Neural cell (in vitro differentiated cells): ENCODE results near the gene MMUT. TPM values are rescaled to one million over a fixed set of nuclear protein-coding genes. Genes with fewer than 3 reads are reported as not detected.
A peak's percentile ranks its signal among the peaks of the same experiment; 100 is the strongest.

Experiments used
- H2AFZ ChIP-seq: fragments of 200-600, 300-800 bp; sonication (generic), shearing (Covaris generic); 2 replicates; pipeline ENCODE4 v1.6.0; 2014; ENCODE audit warnings: low read depth, mild to moderate bottlenecking, antibody characterized with exemption, low read length, moderate library complexity
- H3F3A ChIP-seq: fragments of 200-600 bp; shearing (Covaris generic); 2 replicates; pipeline ENCODE4 v1.6.1; 2016; ENCODE audit warnings: mild to moderate bottlenecking, moderate library complexity, mixed read lengths, antibody characterized with exemption, low read length; ENCODE audit not compliant: insufficient read depth, poor library complexity, severe bottlenecking
- H3K27ac ChIP-seq: fragments of 200-600, 300-800 bp; sonication (generic), shearing (Covaris generic); 2 replicates; pipeline ENCODE4 v1.5.1; 2014; ENCODE audit warnings: mild to moderate bottlenecking, low read length, moderate library complexity
- H3K27me3 ChIP-seq: fragments of 300-800, 200-600 bp; sonication (generic), shearing (Covaris generic); 2 replicates; pipeline ENCODE4 v1.6.0; 2014; ENCODE audit warnings: mild to moderate bottlenecking, low read depth, low read length, moderate library complexity; ENCODE audit not compliant: insufficient read depth
- H3K36me3 ChIP-seq: fragments of 300-800, 200-600 bp; sonication (generic), shearing (Covaris generic); 2 replicates; pipeline ENCODE4 v1.5.1; 2014; ENCODE audit warnings: mild to moderate bottlenecking, antibody characterized with exemption, low read length, moderate library complexity; ENCODE audit not compliant: insufficient read depth
- H3K4me2 ChIP-seq: fragments of 300-800, 200-600 bp; sonication (generic), shearing (Covaris generic); 2 replicates; pipeline ENCODE4 v1.6.0; 2014; ENCODE audit warnings: mild to moderate bottlenecking, low read length
- H3K4me3 ChIP-seq: fragments of 300-800, 200-600 bp; sonication (generic), shearing (Covaris generic); 2 replicates; pipeline ENCODE4 v1.5.1; 2014; ENCODE audit warnings: mild to moderate bottlenecking, low read length, moderate library complexity
- H3K79me2 ChIP-seq: fragments of 200-600 bp; shearing (Covaris generic); replicated peaks from 2 replicates; pipeline ENCODE4 v1.6.0; 2014; ENCODE audit warnings: mild to moderate bottlenecking, low read length, moderate library complexity; ENCODE audit not compliant: insufficient read depth
- H3K9ac ChIP-seq: fragments of 300-800, 200-600 bp; sonication (generic), shearing (Covaris generic); 2 replicates; pipeline ENCODE4 v1.6.1; 2016; ENCODE audit warnings: mild to moderate bottlenecking, low read length, mixed read lengths
- H3K9me2 ChIP-seq: fragments of 200-600 bp; shearing (Covaris generic); 2 replicates; pipeline ENCODE4 v1.6.1; 2016; ENCODE audit warnings: mild to moderate bottlenecking, low read length, mixed read lengths; ENCODE audit not compliant: insufficient read depth
- H3K9me3 ChIP-seq: fragments of 200-600, 300-800 bp; sonication (generic), shearing (Covaris generic); 2 replicates; pipeline ENCODE4 v1.6.1; 2016; ENCODE audit warnings: mild to moderate bottlenecking, mixed run types, low read length, moderate library complexity, mixed read lengths
- H4K20me1 ChIP-seq: fragments of 200-600 bp; shearing (Covaris generic); 2 replicates; pipeline ENCODE4 v1.6.1; 2016; ENCODE audit warnings: mild to moderate bottlenecking, mixed run types; ENCODE audit not compliant: insufficient read depth
- CTCF ChIP-seq: fragments of 450-650 bp; IDR thresholded peaks from 2 replicates; pipeline ENCODE4 v1.5.1; 2014; ENCODE audit warnings: antibody characterized with exemption, mild to moderate bottlenecking, moderate library complexity; ENCODE audit not compliant: poor library complexity, severe bottlenecking
- EP300 ChIP-seq: fragments of 450-650 bp; conservative IDR thresholded peaks from 2 replicates; pipeline ENCODE4 v1.6.1; 2014; ENCODE audit warnings: antibody characterized with exemption, mild to moderate bottlenecking, moderate library complexity; ENCODE audit not compliant: poor library complexity, severe bottlenecking
- EZH2 ChIP-seq: fragments of 200-600, 300-800 bp; shearing (Covaris generic), sonication (generic); IDR thresholded peaks from 2 replicates; pipeline ENCODE4 v1.6.1; 2014; ENCODE audit warnings: antibody characterized with exemption, low read length, borderline replicate concordance, mild to moderate bottlenecking; ENCODE audit not compliant: insufficient read depth, poor library complexity, severe bottlenecking
- MXI1 ChIP-seq: fragments of 450-650 bp; conservative IDR thresholded peaks from 2 replicates; pipeline ENCODE4 v1.6.1; 2014; ENCODE audit warnings: antibody characterized with exemption, mild to moderate bottlenecking; ENCODE audit not compliant: poor library complexity, severe bottlenecking
- POLR2AphosphoS5 ChIP-seq: IDR thresholded peaks from 2 replicates; pipeline ENCODE4 v1.6.1; 2012
- RAD21 ChIP-seq: fragments of 450-650 bp; conservative IDR thresholded peaks from 2 replicates; pipeline ENCODE4 v1.6.1; 2014; ENCODE audit warnings: antibody characterized with exemption, mild to moderate bottlenecking, moderate library complexity
- REST ChIP-seq: IDR thresholded peaks from 2 replicates; pipeline ENCODE4 v1.6.1; 2012; ENCODE audit warnings: borderline replicate concordance
- SMC3 ChIP-seq: fragments of 450-650 bp; conservative IDR thresholded peaks from 2 replicates; pipeline ENCODE4 v1.6.1; 2014; ENCODE audit warnings: antibody characterized with exemption, mild to moderate bottlenecking, moderate library complexity; ENCODE audit not compliant: poor library complexity
- TAF1 ChIP-seq: IDR thresholded peaks from 2 replicates; pipeline ENCODE4 v1.6.1; 2012; ENCODE audit warnings: low read depth
- polyA plus RNA-seq: library from polyadenylated mRNA; depleted of rRNA; stranded (reverse); fragments of >200 nt; gene quantifications from 2 replicates; pipeline ENCODE4 v1.2.3, GENCODE V29; 2014

Gene MMUT
- polyA plus RNA-seq, 1 donor from 2014 or later = 24.0 TPM

GRCh38 chr6:49464691-49465090, 1.6 kb upstream of the MMUT start:
- Histone ChIP-seq H3K27me3 (no peaks in the 10 kb centered on the region), H3K9me3 (no peaks in the 10 kb centered on the region), H3K4me3 (no peak overlapping the region), H2AFZ (no peak overlapping the region), H3K27ac (no peak overlapping the region), H4K20me1 (no peaks in the 10 kb centered on the region), H3K36me3 (no peaks in the 10 kb centered on the region), H3F3A (no peaks in the 10 kb centered on the region), H3K9ac (no peak overlapping the region), H3K79me2 (peaks cover 47% of the 10 kb centered on the region), H3K9me2 (no peaks in the 10 kb centered on the region), H3K4me2 (no peak overlapping the region)
- no peak for TF ChIP-seq CTCF
- TF ChIP-seq REST = no peak
- no peak for TF ChIP-seq EP300
- TF ChIP-seq TAF1 = no peak
- TF ChIP-seq SMC3 = no peak
- no peak for TF ChIP-seq POLR2AphosphoS5
- no peak for TF ChIP-seq RAD21
- TF ChIP-seq EZH2 = no peak
- TF ChIP-seq MXI1 = no peak

- no peak overlapping the region for H3K27ac ChIP-seq
- TF ChIP-seq EZH2 (no peak), POLR2AphosphoS5 (no peak), CTCF (no peak), SMC3 (no peak), MXI1 (no peak), TAF1 (no peak), EP300 (no peak), RAD21 (no peak), REST (no peak)
- peak overlapping the region; percentile 38 for H3K4me2 ChIP-seq
- H3K4me3 ChIP-seq = peak overlapping the region; percentile 84
- no peaks in the 10 kb centered on the region for H3K36me3 ChIP-seq
- no peaks in the 10 kb centered on the region for H4K20me1 ChIP-seq
- H3K9ac ChIP-seq = peak overlapping the region; percentile 79
- H3K9me2 ChIP-seq = no peaks in the 10 kb centered on the region
- H3K9me3 ChIP-seq = no peaks in the 10 kb centered on the region
- H3F3A ChIP-seq = no peaks in the 10 kb centered on the region
- H2AFZ ChIP-seq = peak overlapping the region; percentile 88
- no peaks in the 10 kb centered on the region for H3K27me3 ChIP-seq
- peaks cover 54% of the 10 kb centered on the region for H3K79me2 ChIP-seq
Observed at GRCh38 chr6:49463612-49463967, 537 bp upstream of the MMUT start.
